Small intestine (tissue), 7 donors: ENCODE measurements around the gene WNK3. TPM values are rescaled to one million over a fixed set of nuclear protein-coding genes. Genes with fewer than 3 reads are reported as not detected.
A peak's percentile ranks its signal among the peaks of the same experiment; 100 is the strongest.

Source experiments
- DNase-seq, 2 donors: peaks; one replicate each; pipeline versions ENCODE4 v3.0.0 to v3.0.0-alpha.2; 2013
- FAIRE-seq: peaks from 2 replicates; lab custom pipeline; 2012; peaks lifted over from hg19 to GRCh38; lab: Jason Lieb, UNC
- H3K27ac ChIP-seq, 3 donors: one replicate each; pipeline ENCODE4 v1.5.1; 2013; ENCODE audit warnings: low read length in 2 of 3, mild to moderate bottlenecking in 2 of 3, control low read depth in 1 of 3, inconsistent platforms in 1 of 3, low read depth in 1 of 3, moderate library complexity in 1 of 3
- H3K27me3 ChIP-seq, 3 donors: one replicate each; pipeline ENCODE4 v1.6.1; 2013; ENCODE audit warnings: low read length in 3 of 3, inconsistent platforms in 1 of 3; ENCODE audit not compliant: control insufficient read depth in 3 of 3, insufficient read depth in 3 of 3
- H3K36me3 ChIP-seq, 3 donors: one replicate each; pipeline ENCODE4 v1.6.1; 2013; ENCODE audit warnings: low read length in 3 of 3, inconsistent platforms in 1 of 3, low read depth in 1 of 3, mild to moderate bottlenecking in 1 of 3, moderate library complexity in 1 of 3; ENCODE audit not compliant: control insufficient read depth in 3 of 3, insufficient read depth in 2 of 3
- H3K4me1 ChIP-seq, 3 donors: one replicate each; pipeline ENCODE4 v1.6.1; 2013; ENCODE audit warnings: low read length in 2 of 3, inconsistent platforms in 1 of 3, low read depth in 1 of 3, mild to moderate bottlenecking in 1 of 3, moderate library complexity in 1 of 3; ENCODE audit not compliant: control insufficient read depth in 3 of 3, insufficient read depth in 2 of 3
- H3K4me3 ChIP-seq, 3 donors: one replicate each; pipeline ENCODE4 v1.5.1; 2013; ENCODE audit warnings: low read length in 3 of 3, control low read depth in 1 of 3, inconsistent platforms in 1 of 3, low read depth in 1 of 3, mild to moderate bottlenecking in 1 of 3, moderate library complexity in 1 of 3
- H3K9me3 ChIP-seq, 2 donors: one replicate each; pipeline ENCODE4 v1.6.1; 2013; ENCODE audit warnings: low read depth in 1 of 2, low read length in 1 of 2; ENCODE audit not compliant: control insufficient read depth in 2 of 2, insufficient read depth in 1 of 2
- WGBS, 3 donors: extraction: QIAGEN DNeasy Blood & Tissue Kit; methylation state at CpG; one replicate each; pipeline ENCODE4 v1.1.7; 2013; 5-methylcytosine and 5-hydroxymethylcytosine counted together
- polyA plus RNA-seq, 4 donors: library from polyadenylated mRNA; stranded (reverse) in 3 of 4; unstranded in 1 of 4; fragments of 200-250 nt in 3 of 4; fragments of 120-200 nt in 1 of 4; gene quantifications; one replicate each; pipeline versions ENCODE4 v1.2.1 to v1.2.3, GENCODE V29; 2013
- donor health status: healthy with polysubstance abuse.
- donor health status: control.
- donor health status: control.
- donor health status: Bipolar disorder and iron deficiency.
- donor health status: healthy.

Gene WNK3
- polyA plus RNA-seq, 4 donors = 0.13 to 1.1 (median 0.67) TPM; not detected in 1

DNA sequence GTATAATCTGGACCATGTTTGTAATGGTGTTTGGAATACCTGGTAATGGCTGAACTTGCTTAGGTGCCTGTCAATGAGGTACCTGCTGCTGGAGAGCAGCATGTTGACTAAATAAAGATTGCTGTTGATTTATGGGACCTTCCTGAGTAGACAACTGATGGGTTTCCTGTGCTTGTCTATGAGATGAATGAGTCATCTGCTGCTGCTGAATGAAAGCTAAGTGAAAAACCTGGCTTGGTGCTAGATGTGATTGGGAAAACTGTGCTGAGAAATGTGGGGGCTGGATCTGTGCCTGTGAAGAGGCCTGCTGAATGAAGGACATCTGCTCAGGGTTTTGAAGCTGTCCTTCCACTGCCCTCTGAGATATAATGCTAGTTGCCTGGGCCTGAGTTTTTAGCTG lies 69.6 kb downstream of the WNK3 start:
- Histone ChIP-seq H3K27ac (no peak overlapping the region), H3K36me3 (no peaks in the 10 kb centered on the region), H3K4me3 (no peak overlapping the region), H3K4me1 (no peaks in the 10 kb centered on the region), H3K9me3 (no peaks in the 10 kb centered on the region), H3K27me3 (no peaks in the 10 kb centered on the region)
- no peak for DNase-seq
- no peak for FAIRE-seq

DNA sequence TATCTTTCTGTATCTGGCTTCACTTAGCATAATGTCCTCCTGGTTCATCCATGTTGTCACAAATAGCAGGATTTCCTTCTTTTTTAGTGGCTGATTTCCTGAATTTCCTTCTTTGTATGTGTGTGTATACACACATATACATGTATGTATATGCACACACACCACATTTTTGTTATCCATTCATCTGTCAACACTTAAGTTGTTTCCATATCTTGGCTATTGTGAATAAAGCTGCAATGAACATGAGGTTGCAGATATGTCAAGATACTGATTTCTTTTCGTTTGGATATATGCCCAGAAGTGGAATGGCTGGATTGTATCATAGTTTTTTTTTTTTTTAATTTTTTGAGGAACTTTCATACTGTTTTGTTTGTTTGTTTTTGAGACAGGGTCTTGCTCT lies 76.2 kb downstream of the WNK3 start:
- Histone ChIP-seq H3K4me3 (no peak overlapping the region), H3K36me3 (no peaks in the 10 kb centered on the region), H3K27ac (no peak overlapping the region), H3K9me3 (no peaks in the 10 kb centered on the region), H3K4me1 (no peaks in the 10 kb centered on the region), H3K27me3 (no peaks in the 10 kb centered on the region)
- FAIRE-seq (no peak), DNase-seq (no peak)
- 18 to 56% (median 24%) methylated on average over 1 of the region's 1 CpG for WGBS, 3 donors

DNA sequence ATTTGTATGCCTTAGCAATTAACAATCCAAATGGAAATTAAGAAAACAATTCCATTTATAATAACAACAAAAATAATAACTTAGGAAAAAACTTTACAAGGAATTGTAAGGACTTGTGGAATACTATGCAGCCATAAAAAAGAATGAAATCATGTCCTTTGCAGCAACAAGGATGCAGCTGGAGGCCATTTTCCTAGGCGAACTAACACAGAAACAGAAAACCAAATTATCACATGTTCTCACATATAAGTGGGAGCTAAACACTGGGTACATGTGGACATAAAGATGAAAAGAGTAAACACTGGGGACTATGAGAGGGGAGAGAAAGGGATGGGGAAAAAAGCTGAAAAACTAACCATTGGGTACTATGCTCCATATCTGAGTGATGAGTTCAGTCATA lies 77.4 kb downstream of the WNK3 start:
- DNase-seq = no peak
- H3K4me3 ChIP-seq = no peak overlapping the region
- no peaks in the 10 kb centered on the region for H3K36me3 ChIP-seq
- no peaks in the 10 kb centered on the region for H3K27me3 ChIP-seq
- no peak overlapping the region for H3K27ac ChIP-seq
- no peaks in the 10 kb centered on the region for H3K4me1 ChIP-seq
- 56 to 100% (median 100%) methylated on average over 1 of the region's 1 CpG for WGBS, 3 donors
- no peaks in the 10 kb centered on the region for H3K9me3 ChIP-seq
- no peak for FAIRE-seq

DNA sequence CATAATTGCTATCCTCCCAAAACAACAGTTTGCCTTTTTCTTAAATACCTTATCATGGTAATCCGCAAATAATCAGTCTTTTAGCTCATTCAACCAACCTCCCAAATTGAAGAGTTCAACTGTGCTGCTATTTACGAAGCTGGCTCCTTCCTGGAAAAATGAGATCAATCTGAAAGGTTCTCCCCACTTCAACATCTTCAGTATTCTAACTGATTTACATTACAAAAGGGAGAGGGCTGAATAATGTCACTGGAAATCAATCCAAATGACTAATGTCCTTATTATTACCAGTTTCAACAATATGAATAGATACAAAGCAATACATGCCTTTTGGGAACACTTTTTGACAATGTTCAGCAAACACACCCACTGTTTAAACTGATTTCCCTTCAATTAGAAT lies 86.2 kb downstream of the WNK3 start:
- H3K27me3 ChIP-seq = no peaks in the 10 kb centered on the region
- DNase-seq (no peak), FAIRE-seq (no peak)
- no peaks in the 10 kb centered on the region for H3K4me1 ChIP-seq
- no peak overlapping the region for H3K4me3 ChIP-seq
- H3K9me3 ChIP-seq = no peaks in the 10 kb centered on the region
- no peaks in the 10 kb centered on the region for H3K36me3 ChIP-seq
- H3K27ac ChIP-seq = no peak overlapping the region
- 75 to 86% (median 76%) methylated on average over 2 of the region's 2 CpGs for WGBS, 3 donors

DNA sequence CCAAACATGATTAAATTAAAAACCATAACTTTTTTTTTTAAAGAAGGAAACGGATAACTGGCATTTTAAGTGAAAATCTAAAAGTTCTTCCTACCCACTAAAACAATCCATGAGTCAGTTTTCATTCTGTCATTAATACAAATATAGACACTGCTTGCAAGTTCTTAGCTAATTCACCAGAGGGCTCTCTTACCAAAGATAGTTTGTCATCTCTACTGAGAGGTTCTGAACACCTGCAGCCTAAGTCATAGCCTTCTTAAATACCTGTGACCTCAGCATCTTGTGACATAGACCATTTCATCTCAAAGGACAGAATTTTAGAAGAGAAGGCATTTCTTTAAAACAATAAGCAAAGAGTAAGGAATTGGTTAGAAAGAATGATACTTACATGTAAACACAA lies 109.5 kb downstream of the WNK3 start:
- Histone ChIP-seq H3K4me1 (no peaks in the 10 kb centered on the region), H3K27ac (no peak overlapping the region), H3K36me3 (no peaks in the 10 kb centered on the region), H3K9me3 (no peaks in the 10 kb centered on the region), H3K4me3 (no peak overlapping the region), H3K27me3 (no peaks in the 10 kb centered on the region)
- DNase-seq (peak; percentile 14 to 27), FAIRE-seq (no peak)
- 33 to 86% (median 33%) methylated on average over 1 of the region's 1 CpG for WGBS, 3 donors

DNA sequence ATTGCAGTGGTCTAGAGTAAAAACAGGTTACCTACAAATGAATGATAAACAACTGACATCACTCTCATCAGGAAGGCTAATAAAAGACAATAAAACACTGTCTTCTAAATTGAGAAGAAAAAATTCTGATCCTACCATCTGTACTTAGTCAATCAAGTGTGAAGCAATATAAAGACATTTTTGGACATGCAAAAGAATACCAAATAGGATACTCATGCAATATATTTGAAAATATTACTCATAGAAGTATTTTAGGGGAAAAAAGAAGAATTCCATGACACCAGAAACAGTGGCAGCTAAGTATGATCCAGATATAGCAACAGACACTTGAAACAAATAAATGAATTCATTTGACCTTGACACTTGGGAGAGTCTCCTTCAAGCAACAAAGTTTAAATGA lies 111.0 kb downstream of the WNK3 start:
- no peaks in the 10 kb centered on the region for H3K27me3 ChIP-seq
- no peaks in the 10 kb centered on the region for H3K9me3 ChIP-seq
- no peak overlapping the region for H3K27ac ChIP-seq
- H3K36me3 ChIP-seq = no peaks in the 10 kb centered on the region
- DNase-seq = no peak
- no peaks in the 10 kb centered on the region for H3K4me1 ChIP-seq
- H3K4me3 ChIP-seq = no peak overlapping the region
- no peak for FAIRE-seq

DNA sequence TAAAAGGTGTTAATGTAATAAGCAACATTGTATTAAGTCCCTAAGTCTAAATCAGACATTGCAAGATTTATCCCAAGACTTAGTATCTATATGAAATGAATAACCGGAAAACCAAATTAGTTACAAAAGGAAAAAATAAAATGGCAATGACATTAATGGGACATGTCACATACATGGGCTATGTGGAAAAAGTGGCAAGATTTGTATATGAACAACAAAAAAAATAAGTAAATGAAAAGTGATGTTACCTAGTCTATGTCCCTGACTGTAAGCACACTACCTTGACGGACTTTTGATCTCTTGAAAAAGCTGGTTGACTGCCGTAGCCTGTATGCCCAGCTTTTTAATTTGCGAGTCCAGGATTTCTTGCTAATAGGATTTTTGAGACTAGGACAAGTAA lies 119.3 kb downstream of the WNK3 start:
- DNase-seq (no peak), FAIRE-seq (no peak)
- Histone ChIP-seq H3K27me3 (no peaks in the 10 kb centered on the region), H3K4me1 (no peaks in the 10 kb centered on the region), H3K4me3 (no peak overlapping the region), H3K36me3 (no peaks in the 10 kb centered on the region), H3K27ac (no peak overlapping the region), H3K9me3 (peaks cover 0 to 2% of the 10 kb centered on the region in 2 donors)
- WGBS, 3 donors = 94 to 99% (median 99%) methylated on average over 4 of the region's 4 CpGs

DNA sequence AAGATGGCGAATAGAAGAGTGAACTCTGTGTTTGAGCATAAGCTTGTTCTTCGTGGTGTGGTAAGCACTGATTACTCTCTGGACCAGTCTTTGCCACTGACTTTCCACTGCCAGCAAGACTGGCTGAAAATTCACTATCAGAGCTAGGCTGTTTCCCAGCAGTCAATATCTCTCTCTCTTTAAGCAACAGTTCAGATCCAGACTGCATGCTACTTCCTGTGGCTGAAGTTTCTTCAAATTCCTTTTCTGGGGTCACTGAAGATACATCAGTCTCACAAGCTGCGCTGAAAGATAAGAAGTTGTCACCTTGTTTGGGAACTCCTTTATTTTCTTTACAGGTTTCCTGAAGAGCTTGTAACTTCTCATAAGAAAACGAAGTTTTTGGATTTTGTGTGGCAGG lies 120.8 kb downstream of the WNK3 start:
- H3K27me3 ChIP-seq = no peaks in the 10 kb centered on the region
- WGBS, 3 donors = 64 to 83% (median 83%) methylated on average over 4 of the region's 4 CpGs
- FAIRE-seq = no peak
- DNase-seq = no peak
- H3K4me3 ChIP-seq = no peak overlapping the region
- H3K36me3 ChIP-seq = no peaks in the 10 kb centered on the region
- no peak overlapping the region for H3K27ac ChIP-seq
- peaks cover 0 to 2% of the 10 kb centered on the region in 2 donors for H3K9me3 ChIP-seq
- no peaks in the 10 kb centered on the region for H3K4me1 ChIP-seq

DNA sequence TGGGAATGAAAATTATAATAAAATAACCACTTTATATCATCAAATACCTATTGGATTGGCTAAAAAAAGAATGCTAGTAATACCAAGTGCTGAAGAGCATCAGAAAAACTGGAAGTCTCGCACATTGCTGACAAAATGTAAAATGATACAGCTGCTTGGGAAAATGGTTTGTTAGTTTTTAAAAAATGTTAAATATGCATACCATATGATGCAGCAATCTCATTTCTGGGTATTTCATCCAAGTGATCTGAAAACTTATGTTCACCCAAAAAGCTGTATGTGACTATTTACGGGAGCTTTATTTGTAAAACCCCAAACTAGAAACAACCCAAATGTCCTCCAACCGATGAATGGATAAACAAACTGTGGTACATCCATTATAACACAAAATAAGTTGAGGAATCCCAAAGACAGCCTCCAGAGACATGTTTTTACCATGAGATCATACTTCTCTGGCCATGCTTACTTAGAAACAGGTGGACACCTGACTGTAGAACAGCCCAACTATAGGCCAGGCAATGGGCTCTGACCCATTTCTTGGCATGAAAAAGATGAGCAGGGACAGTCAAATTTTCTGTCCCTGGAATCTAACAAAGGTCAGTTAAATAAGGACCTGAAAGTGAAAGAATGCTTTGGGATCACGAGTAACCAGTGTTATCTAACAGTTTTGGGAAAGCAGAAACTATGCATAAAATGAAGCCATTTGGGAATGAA lies 127.3 kb downstream of the WNK3 start:
- no peaks in the 10 kb centered on the region for H3K36me3 ChIP-seq
- FAIRE-seq (no peak), DNase-seq (no peak)
- no peak overlapping the region for H3K27ac ChIP-seq
- H3K9me3 ChIP-seq = no peaks in the 10 kb centered on the region
- 61 to 69% (median 63%) methylated on average over 4 of the region's 4 CpGs for WGBS, 3 donors
- H3K27me3 ChIP-seq = peaks cover 0 to 2% (median 0%) of the 10 kb centered on the region in 3 donors
- H3K4me3 ChIP-seq = no peak overlapping the region
- H3K4me1 ChIP-seq = no peaks in the 10 kb centered on the region
